Suprapubic skin (tissue), 4 donors: ENCODE results near the gene LPIN2. TPM values are rescaled to one million over a fixed set of nuclear protein-coding genes. Genes with fewer than 3 reads are reported as not detected.
A peak's percentile ranks its signal among the peaks of the same experiment; 100 is the strongest.
"Not testable (repeated sequence)": the region's sequence is repeated elsewhere in the genome, so short reads cannot be mapped to it uniquely, and the experiment has no call there.

Experiments used
- DNase-seq, 2 donors: peaks; one replicate each; pipeline ENCODE4 v3.0.0-alpha.2; 2019; ENCODE audit warnings: low spot score in 2 of 2
- H3K27ac ChIP-seq: fragments of 200-600 bp; sonication (generic); one replicate; pipeline ENCODE4 v1.5.1; 2019
- H3K27me3 ChIP-seq: fragments of 200-600 bp; sonication (generic); one replicate; pipeline ENCODE4 v1.5.1; 2019
- H3K36me3 ChIP-seq: fragments of 200-600 bp; sonication (generic); one replicate; pipeline ENCODE4 v1.5.1; 2019
- H3K4me1 ChIP-seq: fragments of 200-600 bp; sonication (generic); one replicate; pipeline ENCODE4 v1.5.1; 2019
- H3K4me3 ChIP-seq: fragments of 200-600 bp; sonication (generic); one replicate; pipeline ENCODE4 v1.5.1; 2019; ENCODE audit warnings: mild to moderate bottlenecking
- H3K9me3 ChIP-seq: fragments of 200-600 bp; sonication (generic); one replicate; pipeline ENCODE4 v1.5.1; 2019
- CTCF ChIP-seq, 2 donors: fragments of 200-600 bp in 1 of 2; fragments of 450-650 bp in 1 of 2; sonication (generic) in 1 of 2; IDR thresholded peaks; one replicate each; pipeline ENCODE4 v1.5.1; 2016 to 2019; ENCODE audit warnings: antibody characterized with exemption in 2 of 2, mild to moderate bottlenecking in 1 of 2, moderate library complexity in 1 of 2
- EP300 ChIP-seq: sonication (generic); formaldehyde crosslinking; IDR thresholded peaks from one replicate; pipeline ENCODE4 v1.6.1; 2017; ENCODE audit warnings: antibody characterized with exemption
- POLR2A ChIP-seq, 2 donors: fragments of 450-650 bp; IDR thresholded peaks; one replicate each; pipeline ENCODE4 v1.6.1; 2017; ENCODE audit warnings: antibody characterized with exemption in 2 of 2, mild to moderate bottlenecking in 2 of 2, moderate library complexity in 2 of 2
- POLR2AphosphoS5 ChIP-seq, 3 donors: sonication (generic); formaldehyde crosslinking; IDR thresholded peaks; one replicate each; pipeline ENCODE4 v1.6.1; 2017; ENCODE audit warnings: antibody characterized with exemption in 3 of 3
- WGBS: methylation state at CpG from one replicate; pipeline ENCODE4 v1.1.5; 2018; 5-methylcytosine and 5-hydroxymethylcytosine counted together
- total RNA-seq, 4 donors: library from RNA; depleted of rRNA; stranded (reverse); fragments of >200 nt; gene quantifications; one replicate each; pipeline ENCODE4 v1.1.0, GENCODE V29; 2016

LPIN2 gene
- total RNA-seq, 4 donors from 2014 or later: 7.2 to 11.2 (median 9.1) TPM

GRCh38 chr18:3012136-3013023 lies 564 bp downstream of the LPIN2 start:
- Histone ChIP-seq H3K27me3 (no peaks in the 10 kb centered on the region), H3K4me1 (peaks cover 61% of the 10 kb centered on the region), H3K4me3 (peak overlapping the region; percentile 96), H3K27ac (peak overlapping the region; percentile 96), H3K36me3 (no peaks in the 10 kb centered on the region), H3K9me3 (no peaks in the 10 kb centered on the region)
- TF ChIP-seq CTCF (IDR thresholded peaks at IDR 0.05) (no peak), POLR2A (IDR thresholded peaks at IDR 0.05) (no peak), EP300 (no peak), POLR2AphosphoS5 (IDR thresholded peaks at IDR 0.05) (no peak)
- 2% methylated on average over 24 of the region's 78 CpGs for WGBS
- DNase-seq: peak; percentile 73 to 85

GRCh38 chr18:3010086-3010485 lies 2.9 kb downstream of the LPIN2 start:
- WGBS: 60% methylated on average over 4 of the region's 4 CpGs
- DNase-seq: no peak
- no peaks in the 10 kb centered on the region for H3K36me3 ChIP-seq
- H3K4me3 ChIP-seq: no peak overlapping the region
- H3K9me3 ChIP-seq: no peaks in the 10 kb centered on the region
- no peak overlapping the region for H3K27ac ChIP-seq
- H3K27me3 ChIP-seq: no peaks in the 10 kb centered on the region
- peaks cover 46% of the 10 kb centered on the region for H3K4me1 ChIP-seq
- no peak for TF ChIP-seq EP300
- TF ChIP-seq POLR2AphosphoS5 (IDR thresholded peaks at IDR 0.05): no peak
- no peak for TF ChIP-seq POLR2A (IDR thresholded peaks at IDR 0.05)
- TF ChIP-seq CTCF (IDR thresholded peaks at IDR 0.05): no peak

- Histone ChIP-seq H3K4me1 (peaks cover 30% of the 10 kb centered on the region), H3K36me3 (peaks cover 5% of the 10 kb centered on the region), H3K4me3 (no peak overlapping the region), H3K9me3 (no peaks in the 10 kb centered on the region), H3K27ac (no peak overlapping the region), H3K27me3 (no peaks in the 10 kb centered on the region)
- DNase-seq: no peak
- WGBS: 74% methylated on average over 4 of the region's 4 CpGs
- TF ChIP-seq EP300 (no peak), CTCF (IDR thresholded peaks at IDR 0.05) (no peak), POLR2AphosphoS5 (IDR thresholded peaks at IDR 0.05) (no peak), POLR2A (IDR thresholded peaks at IDR 0.05) (no peak)
Measured at GRCh38 chr18:3008541-3008940, 4.4 kb downstream of the LPIN2 start.

DNA sequence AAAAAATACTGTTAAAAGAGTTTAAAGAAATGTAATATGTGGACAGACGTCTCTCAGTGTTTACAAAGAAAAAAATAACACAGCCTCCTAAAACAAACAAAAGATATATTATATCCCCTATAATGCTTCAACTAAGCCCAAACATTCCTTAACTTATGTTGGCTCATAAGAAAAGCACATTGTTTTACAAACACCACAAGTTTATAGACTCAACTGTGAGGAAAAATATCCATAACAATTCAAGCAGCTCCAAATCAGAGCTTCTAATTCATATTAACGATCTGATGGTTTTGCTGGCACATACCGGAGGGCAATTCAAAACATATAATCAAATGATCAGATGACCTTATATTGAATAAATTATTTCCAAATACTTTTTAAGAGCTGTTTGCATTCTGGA lies 5.5 kb downstream of the LPIN2 start:
- no peak for DNase-seq
- peaks cover 28% of the 10 kb centered on the region for H3K4me1 ChIP-seq
- TF ChIP-seq EP300 (no peak), POLR2AphosphoS5 (IDR thresholded peaks at IDR 0.05) (no peak), POLR2A (IDR thresholded peaks at IDR 0.05) (no peak)
- WGBS: 75% methylated on average over 3 of the region's 3 CpGs
- H3K27me3 ChIP-seq: no peaks in the 10 kb centered on the region
- no peaks in the 10 kb centered on the region for H3K9me3 ChIP-seq
- peaks cover 5% of the 10 kb centered on the region for H3K36me3 ChIP-seq
- no peak overlapping the region for H3K4me3 ChIP-seq
- H3K27ac ChIP-seq: no peak overlapping the region

DNA sequence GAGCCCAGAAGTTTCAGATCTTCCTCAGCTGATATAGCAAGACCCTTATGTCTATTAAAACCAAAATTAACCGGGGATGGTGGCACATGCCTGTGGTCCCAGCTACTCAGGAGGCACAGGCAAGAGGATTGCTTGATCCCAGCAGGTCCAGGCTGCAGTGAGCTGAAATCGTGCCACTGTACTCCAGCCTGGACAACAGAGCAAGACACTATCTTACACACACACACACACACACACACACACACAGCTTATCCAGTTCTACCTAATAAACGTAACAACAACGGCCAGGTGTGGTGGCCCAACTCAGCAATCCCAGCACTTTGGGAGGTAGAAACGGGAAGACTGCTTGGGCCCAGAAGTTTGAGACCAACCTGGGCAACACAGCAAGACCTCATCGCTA lies 7.5 kb downstream of the LPIN2 start:
- no peak overlapping the region for H3K4me3 ChIP-seq
- H3K9me3 ChIP-seq: no peaks in the 10 kb centered on the region
- H3K27me3 ChIP-seq: no peaks in the 10 kb centered on the region
- WGBS: 85% methylated on average over 6 of the region's 6 CpGs
- no peak for TF ChIP-seq CTCF (IDR thresholded peaks at IDR 0.05)
- TF ChIP-seq EP300: no peak
- TF ChIP-seq POLR2A (IDR thresholded peaks at IDR 0.05): no peak
- TF ChIP-seq POLR2AphosphoS5 (IDR thresholded peaks at IDR 0.05): no peak
- H3K4me1 ChIP-seq: peaks cover 7% of the 10 kb centered on the region
- peaks cover 5% of the 10 kb centered on the region for H3K36me3 ChIP-seq
- no peak overlapping the region for H3K27ac ChIP-seq
- DNase-seq: no peak

- not testable (repeated sequence) for H3K4me3 ChIP-seq, H3K4me1 ChIP-seq, H3K9me3 ChIP-seq, H3K27me3 ChIP-seq, H3K36me3 ChIP-seq, H3K27ac ChIP-seq, DNase-seq
- WGBS: 81% methylated on average over 8 of the region's 8 CpGs
Measured at GRCh38 chr18:3003766-3004165, 9.2 kb downstream of the LPIN2 start.
